GM10266 (cell line): ENCODE data around the gene OPA3.

Source experiments
- DNase-seq: peaks from one replicate; pipeline ENCODE4 v3.0.0; 2012; ENCODE audit errors: extremely low spot score
- TF ChIP-seq, protein P1 (sequence below): IDR thresholded peaks from 2 replicates; pipeline ENCODE4 v1.5.1; 2012; ENCODE audit warnings: mild to moderate bottlenecking, low read depth; ENCODE audit not compliant: control insufficient read depth, insufficient read depth; ENCODE audit errors: missing control alignments

Gene OPA3

DNA sequence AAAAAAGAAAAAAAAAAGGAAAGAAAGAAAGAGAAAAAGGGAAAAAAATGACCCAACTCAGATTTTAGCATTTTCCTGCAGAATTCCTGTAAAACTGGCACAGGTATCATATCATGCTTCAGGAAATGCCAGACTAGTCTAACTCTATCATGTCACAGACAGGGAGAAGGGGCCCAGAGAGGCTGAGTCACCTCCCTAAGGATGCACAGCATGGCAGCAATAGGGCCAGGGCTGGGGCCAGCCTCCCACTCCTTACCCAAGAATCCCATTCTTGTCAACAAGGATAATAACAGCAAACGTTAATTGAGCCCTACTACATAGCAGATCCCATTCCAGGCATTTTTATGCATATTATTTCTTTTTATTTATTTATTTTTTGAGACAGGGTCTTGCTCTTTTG is 8.9 kb upstream of the OPA3 start:
- DNase-seq, result no peak
- TF ChIP-seq, protein P1, sequence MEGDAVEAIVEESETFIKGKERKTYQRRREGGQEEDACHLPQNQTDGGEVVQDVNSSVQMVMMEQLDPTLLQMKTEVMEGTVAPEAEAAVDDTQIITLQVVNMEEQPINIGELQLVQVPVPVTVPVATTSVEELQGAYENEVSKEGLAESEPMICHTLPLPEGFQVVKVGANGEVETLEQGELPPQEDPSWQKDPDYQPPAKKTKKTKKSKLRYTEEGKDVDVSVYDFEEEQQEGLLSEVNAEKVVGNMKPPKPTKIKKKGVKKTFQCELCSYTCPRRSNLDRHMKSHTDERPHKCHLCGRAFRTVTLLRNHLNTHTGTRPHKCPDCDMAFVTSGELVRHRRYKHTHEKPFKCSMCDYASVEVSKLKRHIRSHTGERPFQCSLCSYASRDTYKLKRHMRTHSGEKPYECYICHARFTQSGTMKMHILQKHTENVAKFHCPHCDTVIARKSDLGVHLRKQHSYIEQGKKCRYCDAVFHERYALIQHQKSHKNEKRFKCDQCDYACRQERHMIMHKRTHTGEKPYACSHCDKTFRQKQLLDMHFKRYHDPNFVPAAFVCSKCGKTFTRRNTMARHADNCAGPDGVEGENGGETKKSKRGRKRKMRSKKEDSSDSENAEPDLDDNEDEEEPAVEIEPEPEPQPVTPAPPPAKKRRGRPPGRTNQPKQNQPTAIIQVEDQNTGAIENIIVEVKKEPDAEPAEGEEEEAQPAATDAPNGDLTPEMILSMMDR, result no peak

DNA sequence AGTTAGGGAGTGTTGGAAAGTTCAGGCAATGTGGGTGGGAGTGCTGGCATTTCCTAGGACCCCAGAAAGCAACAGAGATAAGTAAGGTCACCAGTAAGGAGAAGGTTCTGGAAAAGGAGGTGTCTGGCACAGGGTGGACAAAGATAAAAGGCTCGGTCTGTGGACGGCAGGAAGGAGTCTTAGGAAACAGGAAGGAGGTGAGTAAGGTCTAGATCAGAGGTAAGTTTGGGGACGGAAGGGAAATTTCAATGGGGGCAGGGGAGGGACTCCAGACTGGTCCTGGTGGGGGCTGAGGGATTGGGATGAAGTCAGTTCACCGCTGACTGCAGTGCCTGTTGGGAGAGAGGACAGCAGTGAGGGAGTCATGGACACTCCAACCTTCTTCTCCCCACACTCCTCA is 7.8 kb upstream of the OPA3 start:
- TF ChIP-seq, protein P1, result no peak
- no peak for DNase-seq

DNA sequence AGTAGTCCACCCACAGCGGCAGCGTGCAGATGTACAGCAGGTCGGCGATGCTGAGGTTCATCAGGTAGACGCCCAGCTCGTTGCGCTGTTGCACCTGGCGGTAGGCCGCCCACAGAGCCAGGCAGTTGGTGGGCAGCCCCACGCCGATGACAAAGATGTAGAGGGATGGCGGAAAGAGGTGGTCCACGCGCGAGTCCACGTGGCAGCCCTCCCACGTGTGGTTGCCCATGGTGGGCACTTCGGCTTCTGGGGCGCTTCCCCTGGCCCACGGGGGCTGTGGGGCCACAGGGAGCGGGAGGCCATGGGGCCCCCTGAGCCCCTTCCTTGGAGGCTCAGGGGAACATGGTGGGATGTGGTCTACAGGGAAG is 7.0 kb upstream of the OPA3 start:
- TF ChIP-seq, protein P1, result no peak
- DNase-seq, result no peak

DNA sequence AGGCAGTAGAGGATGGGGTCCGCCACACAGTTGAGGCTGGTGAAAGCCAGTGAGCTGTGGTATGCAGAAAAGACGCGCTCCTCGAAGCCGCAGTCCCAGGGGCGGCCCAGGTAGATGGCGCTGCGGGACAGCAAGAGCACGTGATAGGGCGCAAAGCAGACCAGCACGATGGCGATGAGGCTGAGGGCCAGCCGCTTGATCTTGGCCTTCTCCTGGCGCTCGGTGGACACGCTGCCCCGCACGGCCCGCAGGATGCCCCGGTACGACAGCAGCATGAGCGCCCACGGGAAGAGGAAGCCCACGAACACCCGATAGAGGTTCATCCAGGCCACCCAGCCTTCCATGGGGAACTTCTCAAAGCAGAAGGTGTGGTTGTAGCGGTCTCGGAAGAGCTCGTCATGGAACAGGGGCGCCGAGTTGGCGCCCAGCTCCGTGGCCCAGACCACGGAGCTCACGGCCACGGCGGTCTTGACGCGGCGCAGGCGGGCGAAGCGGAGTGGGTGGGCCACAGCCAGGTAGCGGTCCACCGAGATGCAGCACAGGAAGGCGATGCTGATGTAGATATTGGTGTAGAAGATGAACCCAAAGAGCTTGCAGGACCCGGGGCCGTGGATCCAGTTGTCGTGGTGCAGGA is 6.5 kb upstream of the OPA3 start:
- peak; percentile 82 for DNase-seq
- TF ChIP-seq, protein P1, result peak; percentile 66

DNA sequence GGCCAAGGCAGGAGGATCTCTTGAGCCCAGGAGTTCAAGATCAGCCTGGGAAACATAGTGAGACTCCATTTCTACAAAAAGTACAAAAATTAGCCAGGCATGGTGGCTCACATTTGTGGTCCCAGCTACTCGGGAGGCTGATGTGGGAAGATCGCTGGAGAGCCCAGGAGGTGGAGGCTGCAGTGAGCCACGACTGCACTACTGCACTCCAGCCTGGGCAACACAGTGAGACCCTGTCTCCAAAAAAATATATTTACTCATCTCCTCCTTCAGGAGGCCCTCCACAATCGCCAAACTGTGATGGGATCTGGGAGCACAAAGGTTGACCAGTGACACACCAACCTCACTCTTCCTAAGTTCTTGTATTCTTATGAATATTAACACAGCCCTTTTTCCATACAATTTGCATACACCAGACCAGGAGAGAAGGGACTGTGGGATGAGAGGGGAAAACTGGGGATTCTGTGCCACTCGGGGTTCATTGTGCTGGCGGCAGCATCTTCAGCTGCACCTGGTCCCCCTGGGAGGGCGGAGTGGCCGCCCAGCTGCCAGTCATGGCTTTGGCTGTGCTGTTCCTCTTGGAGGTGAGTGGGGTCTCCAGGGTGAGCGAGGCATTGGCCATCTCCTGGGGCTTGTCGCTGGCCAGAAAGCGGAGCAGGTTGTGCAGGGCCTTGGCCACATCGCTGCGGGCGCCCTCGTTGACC is 5.8 kb upstream of the OPA3 start:
- TF ChIP-seq, protein P1, result no peak
- DNase-seq, result no peak

DNA sequence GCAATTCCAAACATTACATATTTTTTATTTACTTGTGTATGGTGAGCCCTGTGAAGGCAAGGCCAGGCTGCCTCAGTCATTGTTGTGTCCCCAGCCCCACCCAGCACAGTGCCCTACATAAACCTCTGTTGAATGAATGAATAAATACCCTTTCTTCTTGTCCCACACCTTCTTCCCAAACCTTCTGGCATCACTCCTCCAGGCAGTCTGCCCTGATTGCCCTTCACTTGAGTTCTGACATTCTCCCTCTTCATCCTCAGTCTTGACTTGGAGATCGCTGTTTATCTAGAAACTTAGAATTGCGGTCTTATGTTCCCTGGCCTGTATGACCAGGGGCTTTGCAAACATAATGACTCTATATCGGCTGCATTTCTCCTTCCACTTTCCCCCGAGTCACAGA is 5.2 kb upstream of the OPA3 start:
- DNase-seq, result no peak
- TF ChIP-seq, protein P1, result no peak

DNA sequence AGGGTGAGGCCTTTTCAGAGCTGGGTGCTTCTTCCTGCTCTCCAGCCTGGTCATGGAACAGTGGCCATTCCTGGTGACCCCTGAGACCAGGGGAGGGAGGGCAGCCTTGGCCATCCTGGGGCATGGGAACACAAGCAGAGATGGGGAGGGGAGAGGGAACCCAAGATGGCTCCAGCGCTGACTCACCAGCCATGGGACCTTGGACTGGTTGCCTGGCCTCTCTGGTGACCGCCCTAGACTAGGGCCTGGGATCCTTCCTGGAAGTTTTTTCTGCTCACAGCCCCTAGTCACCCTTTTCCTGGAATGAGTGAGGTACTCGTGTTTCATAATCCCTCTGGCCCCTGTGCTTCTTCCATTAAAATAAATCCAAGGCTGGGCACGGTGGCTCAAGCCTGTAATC is 3.3 kb upstream of the OPA3 start:
- DNase-seq, result no peak
- TF ChIP-seq, protein P1, result no peak
